Measurements from ENCODE around the gene RPS19BP1. TPM values are rescaled to one million over a fixed set of nuclear protein-coding genes. Genes with fewer than 3 reads are reported as not detected.

The RPS19BP1 gene
- total RNA-seq, 1 donor from 2014 or later, result 27.7 TPM

DNA sequence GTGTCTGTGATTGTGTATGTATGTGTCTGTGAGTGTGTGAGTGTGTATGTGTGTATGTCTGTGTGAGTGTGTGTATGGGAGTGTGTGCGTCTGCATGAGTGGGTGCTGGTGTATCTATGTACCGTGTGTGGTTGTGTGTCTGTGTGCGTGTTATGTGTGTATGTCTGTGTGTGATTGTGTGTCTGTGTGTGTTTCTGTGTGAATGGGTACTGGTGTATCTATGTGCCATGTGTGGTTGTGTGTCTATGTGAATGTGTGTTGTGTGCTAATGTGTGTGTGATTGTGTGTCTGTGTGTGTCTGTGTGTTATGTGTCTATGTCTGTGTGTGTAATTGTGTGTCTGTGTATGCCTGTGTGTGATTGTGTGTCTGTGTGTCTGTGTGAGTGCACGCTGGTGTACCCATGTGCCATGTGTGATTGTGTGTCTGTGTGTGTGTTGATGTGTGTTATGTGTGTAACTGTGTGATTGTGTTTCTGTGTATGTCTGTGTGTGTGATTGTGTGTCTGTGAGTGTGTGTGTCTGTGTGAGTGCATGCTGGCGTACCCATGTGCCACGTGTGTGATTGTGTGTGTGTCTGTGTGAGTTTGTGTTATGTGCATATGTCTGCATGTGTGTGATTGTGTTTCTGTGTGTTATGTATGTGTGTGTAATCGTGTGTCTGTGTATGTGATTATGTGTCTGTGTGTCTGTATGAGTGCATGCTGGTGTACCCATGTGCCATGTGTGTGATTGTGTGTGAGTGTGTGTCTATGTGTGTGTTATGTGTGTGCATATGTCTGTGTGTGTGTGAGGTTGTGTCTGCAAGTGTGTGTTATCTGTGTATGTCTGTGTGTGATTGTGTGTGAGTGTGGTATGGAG is 31.3 kb upstream of the RPS19BP1 start:
- Histone ChIP-seq H3K4me3 (no peak overlapping the region), H3K27ac (no peak overlapping the region), H3K4me1 (no peaks in the 10 kb centered on the region), H3K9ac (no peak overlapping the region), H3K4me2 (no peak overlapping the region), H3F3A (ENCODE audit: low read depth) (peaks cover 9% of the 10 kb centered on the region), H3K27me3 (peaks cover 45% of the 10 kb centered on the region), H2AFZ (replicated peaks) (no peak overlapping the region), H4K20me1 (ENCODE audit: low read depth) (peaks cover 7% of the 10 kb centered on the region), H3K9me3 (ENCODE audit: low read depth) (no peaks in the 10 kb centered on the region), H3K79me2 (ENCODE audit: low read depth) (no peaks in the 10 kb centered on the region), H3K36me3 (no peaks in the 10 kb centered on the region)
- no peak overlapping the region for H3K27ac Mint-ChIP-seq
- H3K36me3 Mint-ChIP-seq, result no peaks in the 10 kb centered on the region
- no peak for TF ChIP-seq EZH2 (IDR thresholded peaks at IDR 0.05)
- TF ChIP-seq, protein P1, sequence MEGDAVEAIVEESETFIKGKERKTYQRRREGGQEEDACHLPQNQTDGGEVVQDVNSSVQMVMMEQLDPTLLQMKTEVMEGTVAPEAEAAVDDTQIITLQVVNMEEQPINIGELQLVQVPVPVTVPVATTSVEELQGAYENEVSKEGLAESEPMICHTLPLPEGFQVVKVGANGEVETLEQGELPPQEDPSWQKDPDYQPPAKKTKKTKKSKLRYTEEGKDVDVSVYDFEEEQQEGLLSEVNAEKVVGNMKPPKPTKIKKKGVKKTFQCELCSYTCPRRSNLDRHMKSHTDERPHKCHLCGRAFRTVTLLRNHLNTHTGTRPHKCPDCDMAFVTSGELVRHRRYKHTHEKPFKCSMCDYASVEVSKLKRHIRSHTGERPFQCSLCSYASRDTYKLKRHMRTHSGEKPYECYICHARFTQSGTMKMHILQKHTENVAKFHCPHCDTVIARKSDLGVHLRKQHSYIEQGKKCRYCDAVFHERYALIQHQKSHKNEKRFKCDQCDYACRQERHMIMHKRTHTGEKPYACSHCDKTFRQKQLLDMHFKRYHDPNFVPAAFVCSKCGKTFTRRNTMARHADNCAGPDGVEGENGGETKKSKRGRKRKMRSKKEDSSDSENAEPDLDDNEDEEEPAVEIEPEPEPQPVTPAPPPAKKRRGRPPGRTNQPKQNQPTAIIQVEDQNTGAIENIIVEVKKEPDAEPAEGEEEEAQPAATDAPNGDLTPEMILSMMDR (IDR thresholded peaks at IDR 0.05), result no peak
- no peak for TF ChIP-seq EZH2phosphoT487 (IDR thresholded peaks at IDR 0.05)
- peaks cover 2% of the 10 kb centered on the region for H3K4me1 Mint-ChIP-seq
- no peak overlapping the region for H3K4me3 Mint-ChIP-seq
- no peak for DNase-seq (ENCODE audit: low spot score)
- H3K27me3 Mint-ChIP-seq (ENCODE audit: insufficient read depth, low read depth), result peaks cover 26% of the 10 kb centered on the region
- H3K9me3 Mint-ChIP-seq, result no peaks in the 10 kb centered on the region

DNA sequence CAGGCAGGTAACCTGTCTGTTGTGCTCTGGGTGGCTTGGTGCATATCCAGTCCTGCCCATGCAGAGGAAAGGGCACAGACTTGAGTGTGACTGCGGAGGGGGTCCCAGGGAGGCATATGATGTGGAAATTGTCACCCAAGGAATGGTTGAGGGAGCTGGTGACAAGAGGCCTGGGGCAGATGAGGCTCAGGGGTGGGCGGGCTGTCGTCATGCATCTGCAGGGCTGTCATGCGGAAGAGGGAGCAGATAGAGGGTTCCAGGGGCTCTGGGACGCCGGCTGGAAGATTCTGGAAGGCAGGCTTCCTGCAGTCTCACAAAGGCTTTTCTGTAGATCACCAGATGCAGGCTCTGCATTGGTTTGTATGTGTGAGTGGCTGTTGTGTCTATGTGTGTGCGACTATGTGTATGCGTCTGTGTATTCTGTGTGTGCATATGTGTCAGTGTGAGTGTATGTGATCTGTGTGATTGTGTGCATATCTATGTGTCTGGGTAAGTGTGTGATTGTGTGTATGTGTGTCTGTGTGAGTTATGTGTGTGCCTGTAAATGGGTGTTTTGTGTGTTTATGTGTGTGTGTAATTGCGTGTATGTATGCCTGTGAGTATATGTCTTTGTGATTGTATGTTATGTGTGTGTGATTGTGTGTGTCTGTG is 30.4 kb upstream of the RPS19BP1 start:
- H3K79me2 ChIP-seq (ENCODE audit: low read depth), result no peaks in the 10 kb centered on the region
- Mint-ChIP-seq H3K27me3 (ENCODE audit: insufficient read depth, low read depth) (peaks cover 30% of the 10 kb centered on the region), H3K36me3 (no peaks in the 10 kb centered on the region), H3K4me3 (no peak overlapping the region), H3K4me1 (peaks cover 4% of the 10 kb centered on the region), H3K27ac (no peak overlapping the region), H3K9me3 (no peaks in the 10 kb centered on the region)
- H3K36me3 ChIP-seq, result no peaks in the 10 kb centered on the region
- peaks cover 3% of the 10 kb centered on the region for H3K4me1 ChIP-seq
- H3K9ac ChIP-seq, result no peak overlapping the region
- no peak overlapping the region for H3K27ac ChIP-seq
- no peak overlapping the region for H2AFZ ChIP-seq (replicated peaks)
- DNase-seq (ENCODE audit: low spot score), result no peak
- no peaks in the 10 kb centered on the region for H3K9me3 ChIP-seq (ENCODE audit: low read depth)
- H3K4me2 ChIP-seq, result no peak overlapping the region
- TF ChIP-seq EZH2 (IDR thresholded peaks at IDR 0.05), result no peak
- TF ChIP-seq EZH2phosphoT487 (IDR thresholded peaks at IDR 0.05), result no peak
- TF ChIP-seq, protein P1 (IDR thresholded peaks at IDR 0.05), result no peak
- H3K4me3 ChIP-seq, result no peak overlapping the region
- peaks cover 54% of the 10 kb centered on the region for H3K27me3 ChIP-seq
- H4K20me1 ChIP-seq (ENCODE audit: low read depth), result peaks cover 14% of the 10 kb centered on the region
- peaks cover 9% of the 10 kb centered on the region for H3F3A ChIP-seq (ENCODE audit: low read depth)

DNA sequence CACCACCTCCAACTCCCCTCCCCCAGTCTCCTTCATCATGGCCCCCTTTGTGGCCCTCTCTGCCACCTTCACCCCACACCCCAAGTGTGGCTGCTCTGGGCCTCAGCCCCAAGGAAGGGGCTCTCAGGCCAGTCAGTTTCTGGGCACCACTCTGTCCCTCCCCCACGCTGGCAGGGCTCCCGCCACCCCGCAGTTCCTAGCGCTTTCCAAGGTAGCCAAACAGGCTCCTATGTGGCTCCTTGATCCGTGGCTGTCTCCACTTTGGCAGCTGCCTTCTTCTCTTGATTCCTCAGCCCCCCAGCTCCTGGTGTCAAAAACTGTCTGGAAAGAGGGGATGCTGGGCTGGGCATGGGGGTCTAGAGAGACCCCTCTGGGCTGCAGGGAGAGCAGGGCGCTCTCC is 27.6 kb upstream of the RPS19BP1 start:
- Mint-ChIP-seq H3K4me3 (no peak overlapping the region), H3K36me3 (no peaks in the 10 kb centered on the region), H3K27me3 (ENCODE audit: insufficient read depth, low read depth) (peaks cover 44% of the 10 kb centered on the region), H3K4me1 (peaks cover 9% of the 10 kb centered on the region), H3K9me3 (no peaks in the 10 kb centered on the region), H3K27ac (no peak overlapping the region)
- Histone ChIP-seq H3K9ac (no peak overlapping the region), H3K27ac (no peak overlapping the region), H3K36me3 (no peaks in the 10 kb centered on the region), H3K4me3 (no peak overlapping the region), H3K4me2 (no peak overlapping the region), H4K20me1 (ENCODE audit: low read depth) (peaks cover 24% of the 10 kb centered on the region), H3K9me3 (ENCODE audit: low read depth) (no peaks in the 10 kb centered on the region), H3K79me2 (ENCODE audit: low read depth) (no peaks in the 10 kb centered on the region), H3K27me3 (peaks cover 82% of the 10 kb centered on the region), H3F3A (ENCODE audit: low read depth) (peaks cover 14% of the 10 kb centered on the region), H2AFZ (replicated peaks) (no peak overlapping the region), H3K4me1 (peaks cover 4% of the 10 kb centered on the region)
- no peak for DNase-seq (ENCODE audit: low spot score)
- TF ChIP-seq EZH2 (IDR thresholded peaks at IDR 0.05) (no peak), EZH2phosphoT487 (IDR thresholded peaks at IDR 0.05) (no peak)
- TF ChIP-seq, protein P1 (IDR thresholded peaks at IDR 0.05), result no peak
